Measurements from ENCODE around the gene BMP2.
A peak's percentile ranks its signal among the peaks of the same experiment; 100 is the strongest.

Gene BMP2

DNA sequence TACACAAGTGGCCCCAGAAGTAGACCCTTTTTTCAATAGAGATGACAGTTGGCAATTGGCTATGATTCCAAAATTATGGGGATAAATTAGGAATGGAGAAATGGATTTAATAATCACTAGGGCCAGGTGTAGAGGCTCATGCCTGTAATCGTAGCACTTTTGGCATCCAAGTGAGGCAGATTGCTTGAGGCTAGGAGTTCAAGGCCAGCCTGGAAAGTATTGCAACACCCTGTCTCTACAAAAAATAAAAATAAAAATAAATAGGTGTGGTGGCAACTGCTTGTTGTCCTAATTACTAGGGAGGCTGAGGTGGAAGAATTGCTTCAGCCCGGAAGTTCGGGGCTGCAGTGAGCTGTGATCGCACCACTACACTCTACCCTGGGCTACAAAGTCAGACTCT, 60.0 kb downstream of the BMP2 start:
- DNase-seq (ENCODE audit: extremely low spot score, insufficient read length, low read depth), result no peak
- no peak for FAIRE-seq

DNA sequence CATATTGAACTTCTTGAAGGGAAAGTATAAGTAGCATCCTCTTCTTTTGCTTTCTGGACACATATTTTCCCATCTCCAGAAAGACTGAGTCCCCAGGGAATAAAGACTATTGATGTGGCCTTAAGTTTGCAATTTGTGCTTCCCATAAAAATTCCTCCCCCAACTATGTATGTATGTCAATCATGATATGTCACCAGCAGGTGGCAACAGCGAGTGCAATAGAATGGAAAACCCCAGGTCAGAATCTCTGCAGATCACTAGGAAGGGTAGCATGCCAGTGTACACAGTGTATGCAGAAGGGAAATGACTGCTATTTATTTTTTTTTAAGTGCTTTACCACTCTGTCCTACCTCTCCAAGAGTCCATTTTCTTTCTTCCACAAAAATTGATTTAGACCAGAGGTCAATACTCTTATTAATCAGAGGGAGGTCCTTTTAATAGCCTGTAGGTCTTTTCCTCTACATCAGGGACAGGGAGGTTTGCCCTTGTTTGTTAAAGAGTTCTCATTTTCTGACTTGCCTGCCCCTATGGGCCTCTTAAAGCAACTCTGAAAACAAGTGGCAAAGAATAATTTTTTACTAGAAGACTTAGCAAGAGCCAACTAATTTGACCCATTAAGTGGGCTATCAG, 61.4 kb downstream of the BMP2 start:
- peak; percentile 11 for DNase-seq (ENCODE audit: extremely low spot score, insufficient read length, low read depth)
- peak; percentile 84 for FAIRE-seq

DNA sequence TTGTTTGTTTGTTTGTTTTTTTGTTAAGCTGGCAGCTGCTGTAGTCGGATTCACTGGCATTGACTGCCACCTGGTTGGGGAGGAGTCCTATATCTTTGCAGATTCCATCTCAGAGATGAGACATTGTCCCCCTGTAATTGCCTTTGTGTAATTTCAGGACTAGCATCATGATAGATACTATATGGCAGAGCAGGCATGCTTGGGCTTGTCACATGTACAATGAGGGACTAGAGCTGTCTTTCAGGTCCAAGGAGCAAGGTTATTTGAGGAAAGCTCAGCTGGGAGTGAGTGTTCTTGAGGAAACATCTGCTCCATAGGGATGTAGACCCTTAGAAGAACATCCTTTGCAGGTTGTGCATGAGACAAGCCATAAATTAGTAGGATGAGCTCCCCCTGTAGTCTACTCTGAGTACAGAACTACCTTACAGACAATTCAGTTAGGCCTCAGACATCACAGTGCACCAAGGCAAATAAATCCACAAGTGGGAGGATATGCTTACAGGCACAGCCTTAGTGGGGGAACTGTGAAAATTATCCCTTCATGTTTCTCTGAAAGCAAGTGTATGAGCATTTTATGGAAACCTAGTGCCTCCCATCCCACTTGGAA, 62.1 kb downstream of the BMP2 start:
- DNase-seq (ENCODE audit: extremely low spot score, insufficient read length, low read depth) (no peak), FAIRE-seq (no peak)
